K562 (cell line): ENCODE results near the gene TNFSF9. TPM values are rescaled to one million over a fixed set of nuclear protein-coding genes. Genes with fewer than 3 reads are reported as not detected.

ENCODE experiments used
- ATAC-seq: fragments of 200-7000 bp; cut with Tn5 transposase; 3 replicates; pipeline ENCODE4 v1.9.1; 2020; ENCODE audit warnings: moderate library complexity
- BruUV-seq: library from RNA; stranded (reverse); fragments of 400-500 nt; replicated peaks from 2 replicates; lab custom pipeline; 2021; lab: Mats Ljungman, UMichigan
- CTCF ChIA-PET: fragments of 300-600 bp; formaldehyde crosslinking; extraction: SDS; loops from one replicate; lab custom pipeline; 2021; ENCODE audit warnings: low intra/inter-chr PET ratio; lab: Yijun Ruan, JAX
- POLR2A ChIA-PET: fragments of 300-600, 350-650 bp; sonication (Branson Sonifier 250); formaldehyde crosslinking; extraction: SDS; loops from one replicate; lab custom pipeline; 2021; ENCODE audit warnings: antibody characterized with exemption, inconsistent platforms; lab: Yijun Ruan, JAX
- DNase-seq, 4 experiments: peaks; one replicate each; pipeline versions ENCODE4 v3.0.0 to v3.0.0-alpha.2; 2011 to 2018; ENCODE audit warnings: low spot score in 3 of 4, mixed read lengths in 3 of 4; ENCODE audit errors: extremely low read depth in 1 of 4
- FAIRE-seq: peaks from 2 replicates; lab custom pipeline; 2011; peaks lifted over from hg19 to GRCh38; lab: Jason Lieb, UNC
- H2AFZ ChIP-seq: 2 replicates; pipeline ENCODE4 v1.6.0; 2011; ENCODE audit warnings: low read depth, low read length, control low read depth, inconsistent platforms
- H3K27ac ChIP-seq: fragments of 200-600 bp; 3 replicates; pipeline ENCODE4 v1.8.0; 2011; ENCODE audit warnings: low read depth, mild to moderate bottlenecking, control low read depth, inconsistent platforms, low read length, moderate library complexity, mixed read lengths; ENCODE audit errors: extremely low read depth
- H3K27me3 ChIP-seq, 2 experiments: fragments of 300-600 bp in 1 of 2; 2 replicates in 1 of 2; 3 replicates in 1 of 2; pipeline versions ENCODE4 v1.6.0 to v1.8.0; 2011; ENCODE audit warnings: inconsistent platforms in 2 of 2, low read length in 2 of 2, mild to moderate bottlenecking in 1 of 2, mixed read lengths in 1 of 2, moderate library complexity in 1 of 2; ENCODE audit not compliant: control insufficient read depth in 2 of 2, insufficient read depth in 2 of 2
- H3K36me3 ChIP-seq: fragments of 300-600 bp; 3 replicates; pipeline ENCODE4 v1.8.0; 2011; ENCODE audit warnings: mild to moderate bottlenecking, low read length, inconsistent platforms; ENCODE audit not compliant: control insufficient read depth, insufficient read depth
- H3K4me1 ChIP-seq, 2 experiments: fragments of 200-600 bp in 1 of 2; replicated peaks in 1 of 2; 2 replicates in 1 of 2; 3 replicates in 1 of 2; pipeline versions ENCODE4 v1.5.1 to v1.8.0; 2011; ENCODE audit warnings: inconsistent platforms in 2 of 2, low read length in 2 of 2, mild to moderate bottlenecking in 1 of 2, mixed read lengths in 1 of 2, moderate library complexity in 1 of 2; ENCODE audit not compliant: control insufficient read depth in 2 of 2, insufficient read depth in 2 of 2
- H3K4me2 ChIP-seq: 2 replicates; pipeline ENCODE4 v1.6.1; 2011; ENCODE audit warnings: low read length, control low read depth, inconsistent platforms, mixed read lengths; ENCODE audit not compliant: insufficient read depth
- H3K4me3 ChIP-seq: fragments of 200-600 bp; sonication (generic), shearing (Covaris generic); 2 replicates; pipeline ENCODE4 v1.5.1; 2016; ENCODE audit warnings: control low read depth, inconsistent platforms
- H3K79me2 ChIP-seq: fragments of 200-600 bp; 3 replicates; pipeline ENCODE4 v1.8.0; 2011; ENCODE audit warnings: low read length, inconsistent platforms; ENCODE audit not compliant: control insufficient read depth, insufficient read depth
- H3K9ac ChIP-seq, 2 experiments: 2 replicates each; pipeline versions ENCODE4 v1.6.0 to v1.6.1; 2011; ENCODE audit warnings: low read depth in 2 of 2, low read length in 2 of 2, control low read depth in 1 of 2, inconsistent platforms in 1 of 2, mild to moderate bottlenecking in 1 of 2, mixed read lengths in 1 of 2; ENCODE audit not compliant: insufficient read depth in 1 of 2
- H3K9me1 ChIP-seq: one replicate; pipeline ENCODE4 v1.6.0; 2011; ENCODE audit warnings: inconsistent platforms, mild to moderate bottlenecking, low read length, moderate library complexity; ENCODE audit not compliant: control insufficient read depth, insufficient read depth
- H3K9me3 ChIP-seq: replicated peaks from 2 replicates; pipeline ENCODE4 v1.5.1; 2011; ENCODE audit warnings: low read depth, low read length, inconsistent platforms; ENCODE audit not compliant: control insufficient read depth, insufficient read depth
- H4K20me1 ChIP-seq: replicated peaks from 2 replicates; pipeline ENCODE4 v1.6.1; 2011; ENCODE audit warnings: low read length, inconsistent platforms, mixed read lengths; ENCODE audit not compliant: control insufficient read depth, insufficient read depth
- CREBBP ChIP-seq: IDR thresholded peaks from one replicate; pipeline ENCODE4 v1.6.1; 2012; ENCODE audit warnings: low read depth, mild to moderate bottlenecking, control low read depth, inconsistent platforms, low read length
- DPF2 ChIP-seq: fragments of 450-650 bp; IDR thresholded peaks from 2 replicates; pipeline ENCODE4 v1.6.1; 2016
- FOSL1 ChIP-seq: fragments of 200-800 bp; sonication (Bioruptor generic); conservative IDR thresholded peaks from 2 replicates; pipeline ENCODE4 v1.6.1; 2016; ENCODE audit warnings: missing genetic modification characterization, missing compliant biosample characterization
- SP1 ChIP-seq: sonication (generic); formaldehyde crosslinking; IDR thresholded peaks from 2 replicates; pipeline ENCODE4 v1.8.1; 2022; ENCODE audit warnings: mild to moderate bottlenecking, missing genetic modification reagents
- WGBS: fragments of 100-300 bp; shearing (Covaris generic); methylation state at CpG from one replicate; pipeline ENCODE4 v1.1.6; 2016; ENCODE audit warnings: low coverage, mixed read lengths; ENCODE audit not compliant: insufficient coverage; ENCODE audit errors: missing lambda C conversion rate; 5-methylcytosine and 5-hydroxymethylcytosine counted together
- in situ Hi-C: fragments of 300-500 bp; cut with MboI; formaldehyde crosslinking; loops from 4 replicates; pipeline ENCODE4 v1.15.0; 2018; ENCODE audit warnings: inconsistent platforms, mixed read lengths
- intact Hi-C: fragments of 100-400 bp; cut with micrococcal nuclease; formaldehyde crosslinking; loops from 2 replicates; pipeline ENCODE4 v1.14.2; 2022
- polyA plus RNA-seq, 8 experiments: library from polyadenylated mRNA; depleted of rRNA in 4 of 8; stranded (reverse) in 5 of 8; unstranded in 3 of 8; fragments of >200 nt; fragmentation: Nextera tagmentation in 2 of 8; fragmentation: Illumina TruSeq in 1 of 8; extraction: Ambion mirVana in 2 of 8; extraction: Trizol in 1 of 8; gene quantifications; 2 replicates each; pipeline versions ENCODE4 v1.2.1 to v1.2.3, GENCODE V29; 2011 to 2014; ENCODE audit warnings: inconsistent platforms in 1 of 8, missing spikeins in 1 of 8
- total RNA-seq, 7 experiments: library from RNA; depleted of rRNA in 6 of 7; stranded (reverse); fragments of >200 nt in 6 of 7; fragmentation: Illumina TruSeq in 2 of 7; extraction: Trizol in 2 of 7; gene quantifications; 2 replicates each; pipeline versions ENCODE4 v1.2.1 to v1.2.3, GENCODE V29; 2011 to 2021; ENCODE audit warnings: low replicate concordance in 1 of 7
- TF ChIP-seq, protein P1 (sequence below), 2 experiments: fragments of 450-650 bp in 1 of 2; sonication (generic) in 1 of 2; formaldehyde crosslinking in 1 of 2; IDR thresholded peaks in 1 of 2; conservative IDR thresholded peaks in 1 of 2; 2 replicates each; pipeline versions ENCODE4 v1.6.1 to v1.8.1; 2016 to 2023; ENCODE audit warnings: mild to moderate bottlenecking in 2 of 2, moderate library complexity in 2 of 2, inconsistent platforms in 1 of 2, missing genetic modification reagents in 1 of 2

TNFSF9 gene
- total and polyA plus RNA-seq, 9 of the 15 experiments (the other 6 are each of a cell fraction or from before 2014, with no cell fraction given) = 1.4 to 17.9 (median 6.5) TPM

- FAIRE-seq (no peak), DNase-seq (no peak)
- H3K9me1 ChIP-seq = no peaks in the 10 kb centered on the region
- H3K4me3 ChIP-seq = no peak overlapping the region
- CTCF ChIA-PET = no interaction called here
- H3K4me1 ChIP-seq = peaks cover 16 to 40% of the 10 kb centered on the region in 2 experiments
- H3K79me2 ChIP-seq = no peaks in the 10 kb centered on the region
- no TSS peak for BruUV-seq
- H2AFZ ChIP-seq = no peak overlapping the region
- POLR2A ChIA-PET = interaction anchor here (1.2 kb wide), 1 partner anchor 11 kb away, joined by 11 read pairs; the partner anchor contains the start of gene TNFSF9
- in situ Hi-C loops = no loop called here
- intact Hi-C loops = loop anchor here (5.0 to 10.0 kb wide), 3 partner anchors 83 to 394 kb away; partner anchors contain the start of genes GPR108 and TRIP10
- H3K27me3 ChIP-seq = no peaks in the 10 kb centered on the region
- peak; percentile 78 for TF ChIP-seq FOSL1 (tag)
- TF ChIP-seq, protein P1, sequence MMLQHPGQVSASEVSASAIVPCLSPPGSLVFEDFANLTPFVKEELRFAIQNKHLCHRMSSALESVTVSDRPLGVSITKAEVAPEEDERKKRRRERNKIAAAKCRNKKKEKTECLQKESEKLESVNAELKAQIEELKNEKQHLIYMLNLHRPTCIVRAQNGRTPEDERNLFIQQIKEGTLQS (IDR thresholded peaks at IDR 0.05) = peak; percentile 60
- TF ChIP-seq, protein P1 (CRISPR knock-in tag; conservative IDR thresholded peaks at IDR 0.05) = no peak
- no peak for TF ChIP-seq SP1 (CRISPR knock-in tag)
- no peak for TF ChIP-seq CREBBP
- TF ChIP-seq DPF2 = 0 out of 2 replicates have a peak, but pooled peaks have one; percentile 21
- TF ChIP-seq, all 486 proteins: peak for 3
- no peak overlapping the region for H3K9ac ChIP-seq
- 9% methylated on average over 2 of the region's 2 CpGs for WGBS
- no peaks in the 10 kb centered on the region; the same call in 1 of the 2 replicates for H4K20me1 ChIP-seq
- H3K9me3 ChIP-seq = no peaks in the 10 kb centered on the region
- H3K27ac ChIP-seq = no peak overlapping the region
- no peaks in the 10 kb centered on the region for H3K36me3 ChIP-seq
- no peak for ATAC-seq
- no peak overlapping the region for H3K4me2 ChIP-seq
Observed at GRCh38 chr19:6519289-6519688, 11.5 kb upstream of the TNFSF9 start.
